ENCODE results near the gene PAX5. TPM values are rescaled to one million over a fixed set of nuclear protein-coding genes. Genes with fewer than 3 reads are reported as not detected.

Gene PAX5
- total RNA-seq, 4 donors from 2014 or later: not detected

GRCh38 chr9:36843964-36844363 is 190.1 kb downstream of the PAX5 start:
- no peaks in the 10 kb centered on the region for H3K36me3 ChIP-seq
- TF ChIP-seq POLR2A (IDR thresholded peaks at IDR 0.05) (no peak), EP300 (IDR thresholded peaks at IDR 0.05) (no peak)
- no peak overlapping the region for H3K27ac ChIP-seq
- no peaks in the 10 kb centered on the region for H3K4me1 ChIP-seq
- 69 to 100% methylated on average over 1 of the region's 1 CpG for WGBS, 2 donors
- DNase-seq (ENCODE audit: low spot score in 2 of 2): no peak
- H3K4me3 ChIP-seq: no peak overlapping the region
- no peaks in the 10 kb centered on the region for H3K9me3 ChIP-seq
- H3K27me3 ChIP-seq: no peaks in the 10 kb centered on the region

- no peaks in the 10 kb centered on the region for H3K9me3 ChIP-seq
- no peak for DNase-seq (ENCODE audit: low spot score in 2 of 2)
- H3K4me3 ChIP-seq: no peak overlapping the region
- 71% methylated on average over 28 of the region's 28 CpGs for WGBS, 2 donors
- H3K4me1 ChIP-seq: no peaks in the 10 kb centered on the region
- TF ChIP-seq CTCF (IDR thresholded peaks at IDR 0.05): no peak
- no peak for TF ChIP-seq POLR2A (IDR thresholded peaks at IDR 0.05)
- TF ChIP-seq EP300 (IDR thresholded peaks at IDR 0.05): no peak
- H3K27me3 ChIP-seq: no peaks in the 10 kb centered on the region
- no peak overlapping the region for H3K27ac ChIP-seq
- no peaks in the 10 kb centered on the region for H3K36me3 ChIP-seq
These were observed 191.2 kb downstream of the PAX5 start for GRCh38 chr9:36842560-36843530.

- 56 to 63% methylated on average over 2 of the region's 2 CpGs for WGBS, 2 donors
- no peaks in the 10 kb centered on the region for H3K4me1 ChIP-seq
- H3K27ac ChIP-seq: no peak overlapping the region
- no peak for TF ChIP-seq EP300 (IDR thresholded peaks at IDR 0.05)
- no peak for TF ChIP-seq CTCF (IDR thresholded peaks at IDR 0.05)
- TF ChIP-seq POLR2A (IDR thresholded peaks at IDR 0.05): no peak
- no peaks in the 10 kb centered on the region for H3K27me3 ChIP-seq
- no peak for DNase-seq (ENCODE audit: low spot score in 2 of 2)
- H3K9me3 ChIP-seq: no peaks in the 10 kb centered on the region
- H3K36me3 ChIP-seq: no peaks in the 10 kb centered on the region
- H3K4me3 ChIP-seq: no peak overlapping the region
These were observed 193.1 kb downstream of the PAX5 start for GRCh38 chr9:36840898-36841536.

- Histone ChIP-seq H3K36me3 (no peaks in the 10 kb centered on the region), H3K27me3 (no peaks in the 10 kb centered on the region), H3K27ac (no peak overlapping the region), H3K4me3 (no peak overlapping the region), H3K9me3 (no peaks in the 10 kb centered on the region), H3K4me1 (no peaks in the 10 kb centered on the region)
- 80 to 83% methylated on average over 12 to 13 of the region's 15 CpGs for WGBS, 2 donors
- DNase-seq (ENCODE audit: low spot score in 2 of 2): no peak
- TF ChIP-seq EP300 (IDR thresholded peaks at IDR 0.05) (no peak), CTCF (IDR thresholded peaks at IDR 0.05) (no peak), POLR2A (IDR thresholded peaks at IDR 0.05) (no peak)
These were observed 194.8 kb downstream of the PAX5 start for GRCh38 chr9:36839131-36839885.
